ENCODE measurements around the gene ADPRH.

ADPRH gene

DNA sequence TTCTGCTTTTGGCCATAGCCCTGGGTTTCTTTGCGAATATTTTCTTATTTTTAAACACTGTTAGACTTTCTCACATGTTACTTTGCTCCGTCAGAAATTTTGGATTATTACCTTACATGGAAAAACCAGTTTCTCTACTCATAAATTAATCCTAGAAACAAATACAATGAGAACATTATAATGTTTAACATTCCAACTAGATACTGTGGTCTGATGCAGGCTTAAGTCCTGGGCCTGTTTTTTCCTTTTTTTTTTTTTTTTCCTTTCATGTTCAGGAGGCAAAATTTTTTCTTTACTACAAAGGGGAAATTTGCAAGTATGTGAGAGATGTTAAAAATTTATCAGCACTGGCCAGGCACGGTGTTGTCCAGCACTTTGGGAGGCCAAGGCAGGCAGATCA is 52.2 kb downstream of the ADPRH start:
- DNase-seq = no peak

DNA sequence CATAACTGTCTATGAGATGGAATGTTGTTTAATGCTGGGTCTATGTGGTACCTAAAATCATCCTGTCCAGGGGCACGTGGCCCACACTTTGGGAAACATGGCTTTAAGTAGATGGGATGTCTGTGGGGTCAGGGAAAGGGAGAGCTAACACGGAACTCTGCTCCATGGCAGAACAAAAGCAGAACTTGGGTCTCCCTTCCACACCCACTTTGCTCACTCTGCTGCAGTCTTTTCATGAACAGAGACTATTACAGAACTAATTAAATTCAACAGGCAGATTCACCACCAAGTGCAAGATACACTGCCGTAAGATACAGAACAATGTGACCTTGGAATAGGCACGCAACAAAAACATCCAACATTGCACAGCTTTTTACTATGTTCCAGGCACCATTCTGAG is 52.9 kb downstream of the ADPRH start:
- no peak for DNase-seq

- DNase-seq = no peak
Measured at GRCh38 chr3:119632829-119633228, 53.5 kb downstream of the ADPRH start.

DNA sequence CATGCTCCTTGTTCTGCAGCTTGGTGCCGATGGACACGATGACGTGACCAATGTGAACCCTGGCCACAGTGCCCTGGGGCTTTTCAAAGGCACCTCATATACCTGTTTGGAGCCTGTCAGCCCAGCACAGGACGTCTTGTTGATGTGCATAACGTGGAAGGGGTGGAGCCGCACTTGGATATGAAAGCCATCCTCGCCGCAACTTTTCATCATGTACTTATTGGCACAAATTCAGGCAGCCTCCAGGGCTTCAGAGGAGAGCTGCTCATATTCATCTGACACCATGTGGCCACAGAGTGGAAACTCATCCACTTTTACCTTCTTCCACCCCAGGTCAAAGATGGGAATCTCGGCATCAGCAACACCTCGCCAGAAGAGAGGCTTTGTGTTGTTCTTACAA is 56.4 kb downstream of the ADPRH start:
- no peak for DNase-seq

DNA sequence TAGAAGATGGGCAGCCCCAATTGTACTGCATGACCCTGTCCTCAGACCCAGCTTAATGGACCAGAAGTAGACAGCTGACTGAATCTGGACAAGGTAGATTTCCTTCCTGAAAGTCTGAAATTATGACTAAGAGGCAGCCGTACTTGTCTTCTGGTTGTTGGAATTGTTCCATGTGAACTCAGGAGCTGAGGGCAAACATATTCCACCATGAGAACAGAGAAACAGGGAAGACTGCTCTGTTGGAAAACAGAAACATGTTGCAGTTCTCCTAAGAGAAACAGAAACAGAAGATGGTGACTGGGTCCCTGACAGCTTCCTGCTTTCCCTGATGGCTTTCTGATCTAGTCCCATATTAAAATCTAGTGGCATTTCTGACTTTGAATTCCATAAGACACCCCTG is 57.0 kb downstream of the ADPRH start:
- no peak for DNase-seq

DNA sequence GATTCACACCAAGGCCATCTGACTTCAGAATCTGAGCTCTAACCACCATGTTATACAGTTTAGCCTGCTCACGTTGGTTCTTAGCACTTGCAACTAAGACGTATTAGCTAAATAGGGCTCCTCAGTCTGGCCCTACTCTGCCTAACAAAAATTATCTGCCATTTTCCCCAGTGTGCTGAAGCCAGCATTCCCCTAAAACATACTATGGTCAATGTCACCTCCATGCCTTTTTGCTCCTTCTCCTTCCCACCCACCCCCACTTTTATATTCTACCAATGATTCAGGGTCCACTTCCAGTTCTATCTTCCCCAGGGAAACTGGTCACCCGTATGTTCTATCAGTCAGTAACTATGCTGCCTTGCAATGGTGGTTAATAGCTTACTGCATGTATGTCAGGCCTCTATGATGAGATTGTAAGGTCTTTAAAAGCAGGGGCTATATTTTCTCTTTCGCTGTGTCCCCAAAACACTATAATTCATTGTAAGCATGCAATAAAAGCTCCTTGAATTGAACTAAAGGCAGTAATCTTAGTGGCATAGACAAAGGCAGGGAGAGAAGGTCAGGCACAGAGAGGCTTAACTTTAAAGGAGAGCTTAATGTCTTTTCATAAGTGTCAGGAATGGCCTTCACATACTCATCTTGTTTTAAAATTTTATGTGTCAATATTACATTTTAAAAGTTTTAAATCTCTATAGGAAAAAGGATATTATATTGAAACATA is 57.8 kb downstream of the ADPRH start:
- DNase-seq = no peak

DNA sequence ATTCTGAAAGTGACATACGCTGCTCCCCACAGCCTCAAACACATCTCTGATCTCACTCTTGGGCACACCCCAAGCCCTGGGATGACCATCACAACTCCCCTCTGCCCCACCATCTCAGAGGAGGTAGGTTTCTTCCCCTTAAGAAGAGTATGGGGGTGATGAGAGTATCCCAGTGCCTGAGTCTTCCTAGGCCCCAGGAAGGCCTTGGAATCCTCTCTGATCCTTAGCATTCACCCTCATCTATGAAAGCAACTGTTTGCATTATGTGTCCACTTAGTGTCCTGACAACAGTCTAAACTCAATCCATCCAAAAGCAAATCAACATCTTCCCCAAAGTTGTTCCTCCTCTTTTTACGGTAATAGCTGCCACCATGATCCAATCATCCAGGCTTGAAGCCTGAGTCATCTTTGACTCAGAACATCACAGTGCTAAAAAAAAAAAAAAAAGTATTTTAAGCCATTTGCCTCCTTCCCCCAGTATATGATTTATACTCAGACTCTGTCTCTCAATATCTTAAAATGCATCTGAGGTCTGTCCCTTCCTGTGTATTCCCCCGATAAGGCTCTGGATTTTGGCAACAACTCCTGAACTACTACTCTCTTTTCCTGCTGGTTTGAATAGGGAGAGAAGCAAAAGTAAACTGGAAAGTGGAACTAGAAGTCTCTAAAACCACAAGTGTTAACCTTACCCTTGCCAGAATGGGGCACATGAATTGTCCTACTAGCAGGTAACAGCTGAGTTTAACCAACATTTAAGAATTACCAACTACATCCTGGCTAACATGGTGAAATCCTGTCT is 58.6 kb downstream of the ADPRH start:
- peak; percentile 16 for DNase-seq

All from CD4-positive, alpha-beta T cell treated with Interleukin-21 for 1 hour (primary cell).